Measurements from ENCODE around the gene CPT1C. TPM values are rescaled to one million over a fixed set of nuclear protein-coding genes. Genes with fewer than 3 reads are reported as not detected.

Gene CPT1C
- polyA plus RNA-seq, 2 of the 4 experiments (the other 2 are of a cell fraction): 8.5 to 15.4 TPM

- POLR2A ChIA-PET: no interaction called here
Measured at GRCh38 chr19:49738268-49738667, 47.4 kb downstream of the CPT1C start.

GRCh38 chr19:49739098-49739497 lies 48.2 kb downstream of the CPT1C start:
- Histone ChIP-seq H3K4me1 (no peaks in the 10 kb centered on the region), H3K27ac (no peak overlapping the region), H3K4me3 (no peak overlapping the region), H3K9me3 (no peaks in the 10 kb centered on the region), H3K4me2 (no peak overlapping the region)
- no peak for DNase-seq (ENCODE audit: low read depth in 1 of 2, low spot score in 1 of 2)
- ChIA-PET POLR2A (interaction anchor here (0.7 kb wide), 1 partner anchor 84 kb away, joined by 3 read pairs; no protein-coding TSS in a partner anchor), CTCF (interaction anchor here (1.4 kb wide), 1 partner anchor 58 kb away, joined by 6 read pairs; no protein-coding TSS in a partner anchor)
- TF ChIP-seq POLR2AphosphoS2 (conservative IDR thresholded peaks at IDR 0.05; ENCODE audit: low read length) (no peak), POLR2A (IDR thresholded peaks at IDR 0.05; ENCODE audit: low read length) (no peak), ZNF302 (CRISPR knock-in tag; IDR thresholded peaks at IDR 0.05) (no peak), REST (IDR thresholded peaks at IDR 0.05) (no peak), EHMT2 (IDR thresholded peaks at IDR 0.05; ENCODE audit: low read depth) (no peak), CEBPB (IDR thresholded peaks at IDR 0.05) (no peak), FOXS1 (CRISPR knock-in tag; IDR thresholded peaks at IDR 0.05) (no peak), RCOR1 (IDR thresholded peaks at IDR 0.05; ENCODE audit: low read depth, low read length) (no peak), HMGXB4 (CRISPR knock-in tag; IDR thresholded peaks at IDR 0.05; ENCODE audit: borderline replicate concordance) (no peak), HEYL (CRISPR knock-in tag; IDR thresholded peaks at IDR 0.05) (no peak), FOSB (CRISPR knock-in tag; IDR thresholded peaks at IDR 0.05) (no peak), GATA3 (IDR thresholded peaks at IDR 0.05; ENCODE audit: borderline replicate concordance) (no peak), CHD4 (IDR thresholded peaks at IDR 0.05; ENCODE audit: borderline replicate concordance) (no peak)
- FAIRE-seq: no peak
- 65% methylated on average over 1 of the region's 1 CpG for WGBS (ENCODE audit: missing lambda C conversion rate)
- ATAC-seq: no peak

More at GRCh38 chr19:49738268-49738667, 47.4 kb downstream of the CPT1C start:
- Histone ChIP-seq H3K4me3 (no peak overlapping the region), H3K4me2 (no peak overlapping the region), H3K4me1 (no peaks in the 10 kb centered on the region), H3K27ac (no peak overlapping the region), H3K9me3 (no peaks in the 10 kb centered on the region)
- CTCF ChIA-PET: no interaction called here
- WGBS (ENCODE audit: missing lambda C conversion rate): 67% methylated on average over 4 of the region's 4 CpGs
- DNase-seq (ENCODE audit: low read depth in 1 of 2, low spot score in 1 of 2) (no peak), ATAC-seq (no peak), FAIRE-seq (no peak)
- TF ChIP-seq HOXB13 (CRISPR knock-in tag; IDR thresholded peaks at IDR 0.05; ENCODE audit: low read depth): no peak
- TF ChIP-seq PHF8 (IDR thresholded peaks at IDR 0.05; ENCODE audit: borderline replicate concordance, low read depth): no peak
- no peak for TF ChIP-seq EHMT2 (IDR thresholded peaks at IDR 0.05; ENCODE audit: low read depth)
- TF ChIP-seq HOXA7 (CRISPR knock-in tag; IDR thresholded peaks at IDR 0.05): no peak
- TF ChIP-seq E2F6 (IDR thresholded peaks at IDR 0.05; ENCODE audit: borderline replicate concordance, low read depth): no peak
- no peak for TF ChIP-seq GATA3 (IDR thresholded peaks at IDR 0.05; ENCODE audit: borderline replicate concordance)
- no peak for TF ChIP-seq RARB (CRISPR knock-in tag; IDR thresholded peaks at IDR 0.05)
- no peak for TF ChIP-seq EP300 (IDR thresholded peaks at IDR 0.05)
- no peak for TF ChIP-seq JUN (IDR thresholded peaks at IDR 0.05)
- TF ChIP-seq CBX2 (IDR thresholded peaks at IDR 0.05; ENCODE audit: borderline replicate concordance, low read depth): no peak
- TF ChIP-seq TP53 (CRISPR knock-in tag; IDR thresholded peaks at IDR 0.05): no peak
- TF ChIP-seq JUNB (IDR thresholded peaks at IDR 0.05): no peak
- no peak for TF ChIP-seq ZNF302 (CRISPR knock-in tag; IDR thresholded peaks at IDR 0.05)
- no peak for TF ChIP-seq ZSCAN20 (CRISPR knock-in tag; IDR thresholded peaks at IDR 0.05)
- no peak for TF ChIP-seq NR3C1 (IDR thresholded peaks at IDR 0.05)
- no peak for TF ChIP-seq SREBF2 (IDR thresholded peaks at IDR 0.05)
- TF ChIP-seq RFX5 (IDR thresholded peaks at IDR 0.05): no peak
